GM19452 (cell line): ENCODE data around the gene ADCY3.

Experiments used
- ATAC-seq: cut with Tn5 transposase; IDR thresholded peaks from one replicate; pipeline ENCODE4 v1.9.1; 2021; ENCODE audit not compliant: unreplicated experiment

Gene ADCY3

DNA sequence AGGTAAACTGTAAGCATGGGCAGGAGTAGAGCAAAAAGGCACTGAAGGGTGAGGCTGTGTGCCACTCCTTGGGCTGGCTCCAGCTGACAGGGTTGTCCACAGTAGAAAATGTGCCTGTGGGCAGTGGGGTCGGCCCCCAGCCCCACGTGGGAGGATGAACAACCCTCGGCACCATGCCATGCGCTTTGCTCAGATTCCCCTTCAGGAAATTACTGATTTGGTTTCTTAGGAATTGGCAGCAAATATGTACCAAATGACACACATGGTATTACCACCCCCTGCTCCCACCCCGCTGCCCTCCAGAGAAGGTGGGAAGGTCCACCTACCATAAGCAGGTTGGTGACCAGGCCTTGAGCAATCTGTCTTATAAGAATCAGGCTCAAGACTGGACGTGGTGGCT is 13.6 kb downstream of the ADCY3 start:
- ATAC-seq, result no peak

DNA sequence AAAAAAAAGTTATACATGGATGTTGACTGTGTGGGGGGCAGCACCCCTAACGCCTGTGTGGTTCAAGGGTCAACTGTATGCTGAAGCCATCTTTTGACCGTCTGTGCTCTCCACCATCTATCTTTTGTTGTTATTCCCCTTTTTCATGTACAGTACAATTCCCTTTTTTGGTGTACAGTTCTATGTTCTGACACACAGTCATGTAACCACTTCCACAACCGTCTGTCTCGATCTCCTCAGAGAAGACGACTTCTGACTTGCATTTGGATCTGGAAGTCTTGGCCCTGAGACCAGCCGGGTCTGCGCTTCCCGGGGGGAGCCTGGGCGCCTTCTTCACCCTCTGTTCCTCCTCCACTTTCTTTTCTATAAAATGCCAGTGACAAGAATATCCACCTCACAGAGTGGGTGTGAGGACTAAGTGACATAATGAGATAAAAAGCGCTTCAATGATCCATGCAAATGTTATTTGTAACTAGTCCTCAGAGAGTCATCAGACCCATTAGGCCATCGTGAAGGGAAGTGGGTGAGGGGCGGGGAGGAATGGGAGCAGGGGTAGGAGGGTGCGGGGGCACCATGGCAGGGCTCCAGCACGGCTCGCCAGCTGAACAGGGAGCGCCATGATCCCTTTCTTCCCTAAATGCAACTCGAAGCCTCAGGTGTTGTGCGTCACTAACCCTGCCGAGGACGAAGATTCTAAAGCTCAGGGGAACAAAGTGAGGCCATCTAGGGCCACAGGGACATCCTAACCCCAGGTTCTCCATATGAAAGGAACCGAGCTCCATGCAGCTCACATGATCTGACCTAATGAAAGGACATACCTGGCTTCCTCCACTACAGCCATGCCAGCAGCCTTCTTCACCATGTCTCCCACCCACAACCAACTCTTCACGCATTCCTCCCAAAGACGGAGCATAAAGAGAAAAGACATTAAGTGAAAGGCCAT is 16.6 kb downstream of the ADCY3 start:
- ATAC-seq, result no peak

DNA sequence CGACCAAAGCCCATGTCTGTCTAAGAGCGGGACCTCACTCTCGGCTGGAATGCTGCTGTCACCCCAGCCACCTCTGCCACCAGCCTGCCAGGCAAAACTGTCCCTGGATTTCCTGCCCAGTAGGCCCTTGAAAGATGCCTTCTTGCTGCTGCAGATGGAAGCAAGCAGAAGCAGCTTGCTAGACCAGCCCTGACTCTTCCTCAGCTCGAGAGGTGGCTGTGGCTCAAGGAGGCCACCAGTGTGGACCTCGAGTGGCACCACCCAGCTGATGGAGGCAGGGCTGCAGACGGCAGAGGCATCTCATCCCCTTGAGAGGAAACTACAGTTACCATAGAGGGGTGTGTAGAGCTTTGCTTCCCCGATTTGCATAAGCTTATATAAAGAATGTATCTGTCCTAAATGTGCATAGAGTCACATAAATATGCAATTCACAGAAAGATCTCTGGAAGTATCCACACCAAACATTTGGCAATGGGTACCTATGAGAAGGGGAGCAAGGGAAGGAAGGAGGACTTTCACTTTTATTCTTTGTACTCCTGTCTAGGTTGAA is 20.6 kb downstream of the ADCY3 start:
- no peak for ATAC-seq

DNA sequence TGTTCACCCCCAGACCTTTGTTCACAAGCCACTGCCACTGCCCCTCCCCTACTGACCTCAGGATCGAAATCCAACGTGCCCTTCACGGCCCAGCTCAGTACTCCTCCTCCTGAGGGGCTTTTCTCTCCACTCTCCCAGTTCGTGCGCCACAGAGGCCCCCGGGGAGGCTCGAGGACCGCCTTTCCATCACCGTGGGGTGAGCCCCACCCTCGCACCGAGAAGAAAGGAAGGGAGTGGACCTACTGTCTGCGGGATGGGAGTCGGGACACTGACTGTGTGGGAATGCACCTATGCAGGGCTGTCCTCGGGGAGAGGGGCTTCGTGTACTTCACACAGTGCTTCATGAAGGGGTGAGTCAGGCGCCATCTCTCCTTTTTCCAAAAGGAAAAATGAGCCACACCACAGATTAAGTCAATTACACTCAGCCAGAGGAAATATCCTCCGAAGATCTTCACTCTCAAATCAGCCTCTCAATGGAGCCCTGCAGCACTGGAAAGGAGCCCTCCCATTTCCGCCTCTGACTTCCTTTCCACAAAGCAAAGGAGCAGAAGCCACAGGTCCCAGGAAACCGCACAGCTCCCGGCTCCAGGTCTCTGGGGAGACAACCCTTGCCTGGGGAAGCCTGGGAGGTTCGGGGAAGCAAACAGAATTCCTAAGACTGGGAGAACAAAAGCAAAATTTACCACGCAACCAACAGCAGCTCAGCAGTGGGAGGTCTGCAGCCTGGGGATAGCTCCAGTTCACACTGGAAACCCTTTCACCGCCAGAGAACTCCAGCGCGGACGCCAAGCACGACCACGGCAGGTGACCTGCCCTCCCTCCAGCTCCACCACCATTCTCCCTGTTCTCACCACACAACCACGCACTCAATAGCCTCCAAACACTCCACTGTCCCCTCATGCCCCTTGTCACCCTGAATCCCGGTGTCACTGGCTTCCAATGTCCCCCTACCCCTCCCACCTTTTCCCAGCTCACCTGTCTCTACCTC is 21.6 kb downstream of the ADCY3 start:
- no peak for ATAC-seq

DNA sequence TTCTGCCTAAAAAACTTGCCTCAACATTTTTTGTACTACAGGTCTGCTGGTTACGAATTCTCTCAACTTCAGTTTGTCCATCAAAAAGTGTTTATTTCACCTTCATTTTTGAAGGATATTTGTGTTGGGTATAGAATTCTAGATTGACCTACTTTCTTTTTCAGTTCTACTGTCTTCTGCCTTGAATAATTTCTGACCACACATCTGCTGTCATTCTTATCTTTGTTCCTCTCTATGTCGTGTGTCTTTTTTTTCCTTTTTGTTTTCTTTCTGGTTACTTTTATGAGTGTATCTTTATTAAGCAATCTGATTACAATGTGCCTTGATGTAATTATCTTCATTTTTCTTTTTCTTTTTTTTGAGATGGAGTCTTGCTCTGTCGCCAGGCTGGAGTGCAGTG is 25.3 kb downstream of the ADCY3 start:
- ATAC-seq, result no peak

DNA sequence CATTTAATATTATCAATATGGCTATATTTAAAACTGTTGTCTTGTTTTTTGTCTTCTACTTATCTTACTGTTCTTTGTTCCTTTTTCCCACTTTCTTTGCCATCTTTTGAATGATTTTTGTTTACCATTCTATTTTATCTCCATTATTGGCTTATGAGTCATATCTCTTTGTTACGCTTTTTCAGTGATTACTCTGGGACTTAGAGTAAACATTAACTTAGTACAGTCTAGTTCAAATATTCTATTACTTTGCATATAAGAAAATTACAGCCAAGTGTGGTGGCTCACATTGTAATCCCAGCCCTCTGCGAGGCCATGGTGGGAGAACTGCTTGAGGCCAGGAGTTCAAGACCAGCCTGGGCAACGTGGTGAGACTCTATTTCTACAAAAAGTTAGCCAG is 26.1 kb downstream of the ADCY3 start:
- ATAC-seq, result no peak

DNA sequence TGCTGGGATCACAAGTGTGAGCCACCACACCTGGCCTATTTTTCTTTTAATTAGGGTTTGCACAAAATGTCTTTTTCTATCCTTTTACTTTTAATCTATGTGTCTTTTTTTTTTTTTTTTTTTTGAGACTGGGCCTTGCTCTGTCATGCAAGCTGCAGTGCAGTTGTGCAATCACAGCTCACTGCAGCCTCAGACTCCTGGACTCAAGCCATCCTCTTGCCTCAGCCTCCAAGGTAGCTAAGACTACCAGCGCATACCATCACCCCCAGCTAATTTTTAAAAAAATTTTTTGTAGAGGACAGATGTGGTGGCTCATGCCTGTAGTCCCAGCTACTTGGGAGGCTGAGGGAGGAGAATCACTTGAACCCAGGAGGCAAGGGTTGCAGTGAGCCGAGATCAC is 27.1 kb downstream of the ADCY3 start:
- ATAC-seq, result no peak

DNA sequence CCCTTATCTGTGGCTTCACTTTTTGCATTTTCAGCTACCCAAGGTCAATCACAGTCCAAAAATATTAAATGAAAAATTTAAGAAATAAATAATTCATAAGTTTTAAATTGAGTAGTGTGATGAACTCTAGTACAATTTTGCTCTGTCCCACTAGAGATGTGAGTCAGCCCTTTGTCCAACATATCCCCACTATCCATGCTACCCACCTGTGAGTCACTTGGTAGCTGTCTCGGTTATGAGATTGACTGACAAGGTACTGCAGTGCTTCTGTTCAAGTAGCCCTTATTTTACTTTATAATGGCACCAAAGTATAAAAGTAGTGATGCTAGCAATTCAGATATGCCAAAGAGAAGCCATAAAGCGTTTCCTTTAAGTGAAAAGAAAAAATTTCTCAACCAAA is 28.8 kb downstream of the ADCY3 start:
- ATAC-seq, result no peak

DNA sequence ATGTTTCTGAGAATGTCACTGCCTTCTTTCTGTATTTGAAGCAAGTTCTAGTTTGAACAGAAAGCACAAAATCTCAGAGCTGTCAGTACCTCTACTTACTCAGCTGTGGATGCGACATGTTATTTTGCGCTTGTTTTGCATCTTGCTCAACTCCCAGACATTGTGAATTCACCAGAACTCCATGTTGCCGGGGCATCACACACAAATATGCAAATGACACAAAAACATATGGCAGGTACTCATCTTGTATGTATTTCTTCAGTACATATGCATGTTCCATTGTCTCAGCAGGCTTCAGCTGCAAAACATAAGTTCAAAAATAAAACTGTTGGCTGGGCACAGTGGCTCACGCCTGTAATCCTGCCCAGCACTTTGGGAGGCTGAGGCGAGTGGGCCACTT is 30.8 kb downstream of the ADCY3 start:
- ATAC-seq, result no peak

DNA sequence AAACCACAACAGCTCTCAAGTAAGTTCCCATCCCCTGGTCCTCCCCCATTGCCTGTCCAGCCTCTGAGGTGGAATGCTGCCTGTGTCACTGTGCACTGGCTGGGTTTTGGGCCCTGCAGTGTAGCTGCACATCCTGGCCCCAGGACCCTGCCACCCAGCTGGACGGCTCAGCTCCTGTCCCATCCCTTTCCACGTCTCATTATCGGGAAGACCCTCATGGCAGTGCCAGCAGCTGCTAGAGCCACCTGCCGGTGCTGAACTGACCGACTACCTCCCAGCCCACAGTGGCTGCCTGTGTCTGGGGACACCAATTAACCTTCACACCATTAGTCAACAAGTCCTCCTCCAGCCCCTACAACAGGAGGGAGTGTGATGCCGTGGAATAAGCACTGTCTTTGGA is 31.9 kb downstream of the ADCY3 start:
- no peak for ATAC-seq

DNA sequence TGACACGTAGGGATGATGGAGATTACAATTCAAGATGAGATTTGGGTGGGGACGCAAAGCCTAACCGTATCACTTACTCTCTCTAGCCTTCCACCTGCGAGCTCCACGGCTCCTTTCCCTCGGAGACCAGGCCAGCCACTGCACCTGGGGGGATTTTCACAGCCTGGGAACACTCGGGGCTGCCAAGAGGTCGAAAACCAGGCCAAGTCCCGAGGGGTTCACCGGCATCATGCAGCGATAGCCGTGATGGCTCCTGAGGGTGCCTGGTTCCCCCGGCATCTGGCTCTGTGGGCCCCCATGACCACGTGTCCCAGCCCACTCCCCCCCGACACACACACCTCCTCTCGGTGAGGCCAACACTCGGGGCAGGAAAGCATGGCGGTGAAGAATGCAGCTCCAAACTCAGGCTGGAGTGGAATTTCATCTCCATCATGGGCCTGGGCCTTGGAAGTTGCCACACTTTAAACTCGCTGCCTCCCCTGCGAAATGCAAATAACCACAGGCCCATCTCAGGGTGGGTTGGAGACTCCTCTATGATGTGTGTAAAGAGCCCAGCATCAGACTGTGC is 32.6 kb downstream of the ADCY3 start:
- ATAC-seq, result no peak

DNA sequence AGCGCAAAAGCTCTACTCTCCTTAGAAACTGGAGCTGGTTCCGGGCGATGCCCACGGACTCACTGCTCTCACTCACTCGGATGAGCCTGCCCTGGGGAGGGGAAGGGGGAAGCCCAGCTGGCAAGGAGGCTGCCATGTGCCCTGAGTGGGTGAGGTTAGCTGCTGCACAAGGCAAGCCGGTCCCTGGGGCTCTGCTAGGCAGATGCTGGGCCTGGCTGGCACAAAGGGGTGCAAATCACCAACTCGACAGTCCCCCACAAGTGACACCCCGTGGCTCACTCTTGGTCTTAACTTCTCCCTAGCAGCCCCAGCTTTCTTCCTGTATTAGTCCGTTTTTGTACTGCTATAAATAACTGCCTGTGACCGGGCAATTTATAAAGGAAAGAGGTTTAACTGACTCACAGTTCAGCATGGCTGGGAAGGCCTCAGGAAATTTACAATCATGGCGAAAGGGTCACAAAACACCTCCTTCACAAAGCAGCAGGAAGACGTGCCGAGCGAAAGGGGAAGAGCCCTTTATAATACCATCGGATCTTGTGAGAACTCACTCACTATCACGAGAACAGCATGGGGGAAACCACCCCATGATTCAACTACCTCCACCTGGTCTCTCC is 33.2 kb downstream of the ADCY3 start:
- ATAC-seq, result no peak

DNA sequence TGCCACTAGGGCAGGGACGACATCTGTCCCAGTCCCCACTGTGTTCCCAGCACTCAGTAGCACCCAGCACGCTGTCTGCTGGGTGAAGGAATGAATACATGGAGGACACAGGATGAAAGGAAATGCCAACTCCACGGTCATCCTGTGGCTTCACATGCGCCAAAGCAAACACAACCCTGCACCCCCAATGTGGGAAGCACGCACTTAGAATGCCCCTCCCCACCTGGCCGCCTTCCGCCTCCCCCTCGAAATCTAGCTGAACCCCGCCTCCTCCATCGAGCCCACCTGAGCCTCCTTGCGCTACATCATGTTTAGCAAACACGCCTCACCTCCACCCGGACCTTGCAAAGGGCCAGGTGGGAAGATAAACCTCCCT is 33.9 kb downstream of the ADCY3 start:
- no peak for ATAC-seq

DNA sequence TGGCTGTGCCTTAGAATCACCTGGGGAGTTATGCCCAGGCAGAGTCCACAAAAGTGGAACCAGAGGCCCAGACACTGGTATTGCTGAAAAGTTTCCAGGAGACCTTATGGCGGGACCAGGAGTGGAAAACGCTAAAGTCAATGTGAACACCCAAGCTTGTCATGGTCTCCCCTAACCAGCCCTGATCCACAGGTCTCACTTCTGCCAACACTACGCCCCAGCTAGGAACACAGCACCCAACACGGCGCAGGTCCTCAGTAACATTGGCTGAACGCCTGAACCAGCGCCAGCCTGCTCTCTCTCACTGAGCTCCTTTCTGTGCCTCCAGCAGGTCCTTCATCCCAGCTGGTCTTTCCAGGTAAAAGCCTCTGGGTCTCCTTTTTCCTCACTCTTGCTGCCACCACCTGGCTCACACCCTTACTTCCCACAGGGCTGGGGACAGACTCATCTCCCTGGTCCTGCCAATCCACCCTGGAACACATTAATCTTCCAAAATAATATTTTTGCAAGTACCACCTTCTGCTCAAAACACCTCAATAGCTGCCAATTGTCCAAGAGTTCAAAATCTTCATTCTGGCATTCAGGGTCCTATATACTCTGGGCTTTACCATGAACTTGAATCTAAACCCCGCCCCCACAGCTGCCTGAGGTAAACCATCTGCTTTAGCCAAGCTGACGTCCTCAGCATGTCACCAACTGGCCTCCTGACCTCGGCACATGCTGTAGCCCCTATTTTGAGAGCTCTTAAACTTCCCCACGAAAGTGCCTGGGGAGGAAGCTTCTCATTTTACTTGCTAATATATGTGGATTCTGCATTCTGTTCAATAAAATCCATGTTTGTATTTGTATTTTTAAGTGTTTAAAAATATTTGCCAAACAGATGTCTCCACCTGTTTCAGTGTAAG is 34.6 kb downstream of the ADCY3 start:
- no peak for ATAC-seq

DNA sequence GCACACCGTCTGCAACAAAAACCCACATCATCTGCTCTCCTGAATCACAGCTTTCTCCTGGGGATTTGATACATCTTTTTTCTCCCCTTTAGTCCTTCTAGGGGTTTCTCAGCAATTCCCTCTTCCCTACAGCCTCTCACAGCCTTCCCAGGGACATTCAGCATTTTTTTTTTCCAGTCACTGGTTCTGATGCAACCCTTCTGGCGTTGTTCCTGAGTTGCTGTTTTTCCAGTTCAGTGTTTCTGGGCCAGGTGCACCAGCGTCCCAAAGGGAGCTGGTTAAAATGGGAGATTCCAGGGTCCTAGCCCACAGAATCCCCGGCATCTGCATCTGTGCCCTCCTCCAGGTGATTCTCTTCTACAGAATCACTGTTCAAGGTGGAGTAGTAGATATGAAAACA is 36.1 kb downstream of the ADCY3 start:
- ATAC-seq, result no peak

DNA sequence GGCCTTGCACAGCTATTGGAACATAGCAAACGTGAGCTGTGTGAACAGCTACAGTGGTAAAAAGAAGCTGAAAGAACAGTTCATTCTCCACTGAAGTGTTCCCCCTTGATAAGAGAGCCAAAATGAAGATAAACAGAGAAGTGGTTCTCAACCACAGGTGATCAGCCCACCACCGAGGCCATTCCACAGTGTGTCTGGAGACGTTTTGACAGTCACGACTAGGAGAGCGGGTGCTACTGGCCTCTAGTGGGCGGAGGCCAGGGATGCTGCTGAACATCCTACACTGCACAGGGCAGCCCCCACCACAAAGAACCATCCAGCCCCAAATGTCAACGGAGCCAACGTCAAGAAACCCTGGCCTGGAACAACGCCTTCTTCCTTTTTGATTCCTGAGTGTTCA is 38.4 kb downstream of the ADCY3 start:
- no peak for ATAC-seq

DNA sequence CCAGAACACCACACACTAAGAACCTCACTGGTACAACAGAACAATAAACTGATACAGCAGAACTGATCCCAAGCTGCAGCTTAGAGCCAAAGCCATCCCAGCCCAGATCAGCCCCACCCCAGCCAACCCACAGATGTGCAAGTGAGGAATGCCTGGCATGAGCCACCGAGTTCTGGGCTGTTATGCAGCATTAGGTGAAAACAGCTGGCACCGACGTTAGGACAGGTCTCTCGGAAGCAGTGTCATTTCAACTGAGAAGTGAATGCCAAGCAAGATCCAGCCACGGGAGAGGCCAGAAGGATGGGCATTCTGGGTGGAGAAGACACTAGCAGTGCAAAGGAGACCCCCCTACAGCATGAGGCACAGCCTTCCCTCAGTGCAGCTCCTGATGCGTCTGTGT is 38.9 kb downstream of the ADCY3 start:
- ATAC-seq, result no peak

DNA sequence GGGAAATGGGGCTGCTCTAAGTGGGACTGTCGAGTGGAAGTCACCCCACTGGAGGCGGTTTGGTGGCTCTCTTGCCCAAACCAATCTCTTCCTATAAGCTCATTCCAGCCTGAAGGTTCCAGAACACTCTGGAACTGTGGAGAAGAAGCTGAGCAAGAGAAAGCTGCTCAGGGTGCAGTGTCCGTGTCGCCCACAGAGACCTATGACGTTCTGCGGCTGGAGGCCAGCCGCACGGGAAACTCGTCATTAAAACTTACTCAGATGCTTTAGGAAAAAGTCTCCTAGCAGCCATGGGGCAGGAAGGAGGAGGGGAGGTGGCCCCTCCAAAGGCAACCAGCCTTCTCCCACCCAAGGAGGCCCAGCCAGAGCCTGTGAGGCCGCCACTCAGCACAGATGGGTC is 41.7 kb downstream of the ADCY3 start:
- ATAC-seq, result no peak

DNA sequence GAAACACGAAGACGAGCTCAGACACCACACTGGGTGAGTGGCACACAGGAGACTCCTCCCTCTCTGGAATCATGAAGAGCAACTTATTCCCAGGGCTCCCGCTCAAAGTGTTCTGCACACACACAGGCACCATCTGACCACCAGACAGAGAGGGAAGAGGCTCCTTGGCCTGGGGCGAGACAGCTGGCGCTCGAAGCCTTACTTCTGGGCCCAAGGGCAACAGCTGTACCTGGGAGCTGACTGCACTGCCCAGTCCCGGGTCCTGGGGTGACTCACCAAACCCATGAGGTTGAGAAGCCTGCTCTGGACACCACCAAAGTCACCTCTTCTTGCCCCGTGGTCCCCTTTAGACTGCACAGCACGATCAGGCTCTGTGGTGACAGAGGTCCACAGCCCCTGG is 42.4 kb downstream of the ADCY3 start:
- ATAC-seq, result no peak

DNA sequence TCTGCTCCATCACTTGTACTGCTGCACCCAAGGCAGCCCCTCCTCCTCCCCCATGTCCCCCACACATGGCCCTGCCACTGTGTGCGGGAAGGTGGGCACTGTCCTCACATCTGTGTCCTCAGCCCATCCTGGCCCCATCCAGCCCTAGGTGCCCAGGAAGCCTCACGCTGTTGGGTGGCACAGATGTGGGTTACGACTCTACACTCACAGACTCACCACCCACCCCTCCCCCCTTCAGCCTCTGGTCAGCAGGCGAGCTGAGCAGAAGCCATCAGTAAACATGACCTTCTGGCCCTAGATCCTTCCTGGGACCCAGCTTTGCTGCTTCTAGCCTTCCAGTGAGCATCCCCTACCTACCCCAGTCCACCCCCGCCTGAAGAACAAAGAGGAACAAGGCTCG is 43.0 kb downstream of the ADCY3 start:
- ATAC-seq, result no peak
